Aorta (tissue), 5 donors: ENCODE data around the gene ZBTB1. TPM values are rescaled to one million over a fixed set of nuclear protein-coding genes. Genes with fewer than 3 reads are reported as not detected.

ENCODE experiments used
- ATAC-seq: fragments of 200-7000 bp; cut with Tn5 transposase; one replicate; pipeline ENCODE4 v1.9.1; 2022; ENCODE audit warnings: moderate library complexity; ENCODE audit not compliant: low FRiP score
- DNase-seq, 2 donors: peaks; one replicate each; pipeline ENCODE4 v3.0.0-alpha.2; 2020
- H3K27ac ChIP-seq, 2 donors: one replicate each; pipeline ENCODE4 v1.5.1; 2013; ENCODE audit warnings: low read length in 2 of 2, mild to moderate bottlenecking in 2 of 2, moderate library complexity in 2 of 2, control low read depth in 1 of 2, inconsistent platforms in 1 of 2, low read depth in 1 of 2
- H3K27me3 ChIP-seq, 2 donors: one replicate each; pipeline ENCODE4 v1.6.1; 2013; ENCODE audit warnings: control low read depth in 1 of 2, low read length in 1 of 2, mild to moderate bottlenecking in 1 of 2, moderate library complexity in 1 of 2; ENCODE audit not compliant: insufficient read depth in 2 of 2, control insufficient read depth in 1 of 2
- H3K36me3 ChIP-seq, 2 donors: one replicate each; pipeline ENCODE4 v1.6.1; 2013; ENCODE audit warnings: control low read depth in 1 of 2, low read length in 1 of 2, mild to moderate bottlenecking in 1 of 2; ENCODE audit not compliant: insufficient read depth in 2 of 2, control insufficient read depth in 1 of 2
- H3K4me1 ChIP-seq, 2 donors: one replicate each; pipeline ENCODE4 v1.6.1; 2013; ENCODE audit warnings: low read length in 2 of 2, control low read depth in 1 of 2, mild to moderate bottlenecking in 1 of 2, moderate library complexity in 1 of 2; ENCODE audit not compliant: insufficient read depth in 2 of 2, control insufficient read depth in 1 of 2
- H3K4me3 ChIP-seq, 2 donors: one replicate each; pipeline ENCODE4 v1.5.1; 2013; ENCODE audit warnings: low read length in 2 of 2, control low read depth in 1 of 2, mild to moderate bottlenecking in 1 of 2
- H3K9me3 ChIP-seq: one replicate; pipeline ENCODE4 v1.6.1; 2013; ENCODE audit warnings: mild to moderate bottlenecking, low read length; ENCODE audit not compliant: control insufficient read depth
- WGBS, 2 donors: extraction: QIAGEN DNeasy Blood & Tissue Kit; methylation state at CpG; one replicate each; pipeline ENCODE4 v1.1.7; 2013; 5-methylcytosine and 5-hydroxymethylcytosine counted together
- intact Hi-C, 2 donors: fragments of 100-400 bp; cut with DNase I; formaldehyde crosslinking; loops; one replicate each; pipeline versions ENCODE4 v1.14.2 to v1.15.0; 2022
- polyA plus RNA-seq, 2 donors: library from polyadenylated mRNA; stranded (reverse); fragments of 200-250 nt; gene quantifications; one replicate each; pipeline ENCODE4 v1.2.3, GENCODE V29; 2013
- total RNA-seq, 2 donors: library from RNA; stranded (reverse); fragmentation: NEBNext Ultra II Directional; extraction: Animal tissue kit (Norgen Biotek cat#: 25700); gene quantifications; one replicate each; pipeline ENCODE4 v1.2.1, GENCODE V29; 2021
- donor health status: healthy with polysubstance abuse.
- donor health status: Bipolar disorder and iron deficiency.
- donor health status: DM: no; HTN: no; CAD: no.
- donor health status: DM: no; HTN: no; CAD: no.
- donor health status: DM: yes; HTN: yes; CAD: no.

ZBTB1 gene
- total and polyA plus RNA-seq, 4 donors, result 14.0 to 63.8 (median 27.3) TPM

DNA sequence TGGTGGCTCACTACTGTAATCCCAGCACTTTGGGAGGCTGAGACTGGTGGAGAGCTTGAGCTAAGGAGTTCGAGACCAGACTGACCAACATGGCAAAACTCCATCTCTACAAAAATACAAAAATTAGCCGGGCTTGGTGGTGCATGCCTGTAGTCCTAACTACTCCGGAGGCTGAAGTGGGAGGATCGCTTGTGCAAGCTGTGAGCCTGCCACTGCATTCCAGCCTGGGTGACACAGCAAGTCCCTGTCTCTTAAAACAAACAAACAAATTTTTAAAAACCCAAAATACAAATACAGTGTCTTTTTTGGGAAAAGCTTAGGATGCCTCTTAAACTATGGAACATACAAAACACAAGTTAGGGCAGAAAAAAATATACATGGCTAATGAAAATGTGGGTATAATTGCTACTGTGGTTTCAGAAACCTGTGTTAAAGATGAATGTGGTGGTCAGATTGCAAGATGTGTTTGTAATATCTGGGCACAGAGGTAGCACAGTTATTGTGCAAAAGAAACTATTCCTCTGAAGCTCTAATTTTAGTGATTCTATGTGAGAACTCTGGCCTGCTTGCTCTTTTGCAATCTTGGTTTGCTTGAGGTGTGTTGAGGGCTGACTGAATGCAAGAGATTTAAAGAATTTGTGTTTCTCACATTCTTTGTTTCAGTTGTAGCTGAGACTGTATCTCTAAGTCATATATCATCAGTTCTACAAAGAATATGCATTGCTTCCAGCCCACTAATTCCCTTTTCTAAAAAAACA, 32.1 kb downstream of the ZBTB1 start:
- intact Hi-C loops, result no loop called here
- ATAC-seq (no peak), DNase-seq (no peak)
- H3K36me3 ChIP-seq, result no peaks in the 10 kb centered on the region
- 70 to 75% methylated on average over 4 of the region's 4 CpGs for WGBS, 2 donors
- no peak overlapping the region for H3K4me3 ChIP-seq
- H3K27ac ChIP-seq, result no peak overlapping the region
- H3K27me3 ChIP-seq, result no peaks in the 10 kb centered on the region
- H3K4me1 ChIP-seq, result no peaks in the 10 kb centered on the region
- no peaks in the 10 kb centered on the region for H3K9me3 ChIP-seq

DNA sequence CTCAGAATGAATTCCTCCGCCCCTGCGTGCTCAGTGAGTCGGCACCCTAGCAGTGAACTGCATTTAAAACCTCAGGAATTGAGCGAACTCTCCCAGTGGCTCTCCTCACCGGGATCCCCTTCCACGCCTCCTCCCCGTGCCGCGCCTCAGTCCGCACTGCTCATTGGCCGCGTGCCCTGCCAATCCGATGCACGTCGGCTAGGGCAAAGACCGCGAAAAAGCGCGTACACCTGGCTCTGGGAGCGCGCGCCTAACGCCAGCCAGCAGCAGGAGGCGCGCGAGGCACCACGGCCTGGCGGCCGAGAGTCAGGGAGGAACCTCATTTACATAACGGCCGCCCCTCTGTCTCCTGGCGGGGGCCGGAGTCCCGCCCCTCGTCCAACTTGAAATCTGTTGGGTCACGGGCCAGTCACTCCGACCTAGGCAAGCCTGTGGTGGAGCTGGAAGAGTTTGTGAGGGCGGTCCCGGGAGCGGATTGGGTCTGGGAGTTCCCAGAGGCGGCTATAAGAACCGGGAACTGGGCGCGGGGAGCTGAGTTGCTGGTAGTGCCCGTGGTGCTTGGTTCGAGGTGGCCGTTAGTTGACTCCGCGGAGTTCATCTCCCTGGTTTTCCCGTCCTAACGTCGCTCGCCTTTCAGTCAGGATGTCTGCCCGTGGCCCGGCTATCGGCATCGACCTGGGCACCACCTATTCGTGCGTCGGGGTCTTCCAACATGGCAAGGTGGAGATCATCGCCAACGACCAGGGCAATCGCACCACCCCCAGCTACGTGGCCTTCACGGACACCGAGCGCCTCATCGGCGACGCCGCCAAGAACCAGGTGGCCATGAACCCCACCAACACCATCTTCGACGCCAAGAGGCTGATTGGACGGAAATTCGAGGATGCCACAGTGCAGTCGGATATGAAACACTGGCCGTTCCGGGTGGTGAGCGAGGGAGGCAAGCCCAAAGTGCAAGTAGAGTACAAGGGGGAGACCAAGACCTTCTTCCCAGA, 35.9 kb downstream of the ZBTB1 start, which contains the start of gene HSPA2:
Gene HSPA2, plus strand, starts transcription at position 534 of the 995 bp plus-strand sequence. Its CDS starts 109 bp downstream, at position 643.
- no peaks in the 10 kb centered on the region for H3K9me3 ChIP-seq
- no peaks in the 10 kb centered on the region for H3K27me3 ChIP-seq
- no peaks in the 10 kb centered on the region for H3K36me3 ChIP-seq
- DNase-seq, result peak; percentile 99 to 100
- H3K4me1 ChIP-seq, result no peaks in the 10 kb centered on the region
- H3K27ac ChIP-seq, result peak within 1 kb of the TSS; percentile 68 to 86
- peak within 1 kb of the TSS; percentile 42 to 45 for H3K4me3 ChIP-seq
- WGBS, 2 donors, result 3% methylated on average over 77 to 79 of the region's 79 CpGs
- peak; percentile 98 for ATAC-seq
- intact Hi-C loops, result loop anchor here (2.0 to 10.0 kb wide), 7 partner anchors 26 to 374 kb away; partner anchors contain the start of genes CHURC1 (in 1 of the 2) and ZBTB1 (in 1 of the 2)

DNA sequence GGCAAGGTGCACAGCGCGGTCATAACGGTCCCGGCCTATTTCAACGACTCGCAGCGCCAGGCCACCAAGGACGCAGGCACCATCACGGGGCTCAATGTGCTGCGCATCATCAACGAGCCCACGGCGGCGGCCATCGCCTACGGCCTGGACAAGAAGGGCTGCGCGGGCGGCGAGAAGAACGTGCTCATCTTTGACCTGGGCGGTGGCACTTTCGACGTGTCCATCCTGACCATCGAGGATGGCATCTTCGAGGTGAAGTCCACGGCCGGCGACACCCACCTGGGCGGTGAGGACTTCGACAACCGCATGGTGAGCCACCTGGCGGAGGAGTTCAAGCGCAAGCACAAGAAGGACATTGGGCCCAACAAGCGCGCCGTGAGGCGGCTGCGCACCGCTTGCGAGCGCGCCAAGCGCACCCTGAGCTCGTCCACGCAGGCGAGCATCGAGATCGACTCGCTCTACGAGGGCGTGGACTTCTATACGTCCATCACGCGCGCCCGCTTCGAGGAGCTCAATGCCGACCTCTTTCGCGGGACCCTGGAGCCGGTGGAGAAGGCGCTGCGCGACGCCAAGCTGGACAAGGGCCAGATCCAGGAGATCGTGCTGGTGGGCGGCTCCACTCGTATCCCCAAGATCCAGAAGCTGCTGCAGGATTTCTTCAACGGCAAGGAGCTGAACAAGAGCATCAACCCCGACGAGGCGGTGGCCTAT, 36.8 kb downstream of the ZBTB1 start:
- DNase-seq (peak; percentile 67 to 81), ATAC-seq (no peak)
- 6 to 11% methylated on average over 73 of the region's 73 CpGs for WGBS, 2 donors
- Histone ChIP-seq H3K4me1 (no peaks in the 10 kb centered on the region), H3K9me3 (no peaks in the 10 kb centered on the region), H3K36me3 (no peaks in the 10 kb centered on the region), H3K4me3 (peak overlapping the region; percentile 13 to 15), H3K27me3 (no peaks in the 10 kb centered on the region), H3K27ac (no peak overlapping the region)
- intact Hi-C loops, result loop anchor here (2.0 to 10.0 kb wide), 7 partner anchors 25 to 373 kb away; partner anchors contain the start of genes CHURC1 (in 1 of the 2) and ZBTB1 (in 1 of the 2)

DNA sequence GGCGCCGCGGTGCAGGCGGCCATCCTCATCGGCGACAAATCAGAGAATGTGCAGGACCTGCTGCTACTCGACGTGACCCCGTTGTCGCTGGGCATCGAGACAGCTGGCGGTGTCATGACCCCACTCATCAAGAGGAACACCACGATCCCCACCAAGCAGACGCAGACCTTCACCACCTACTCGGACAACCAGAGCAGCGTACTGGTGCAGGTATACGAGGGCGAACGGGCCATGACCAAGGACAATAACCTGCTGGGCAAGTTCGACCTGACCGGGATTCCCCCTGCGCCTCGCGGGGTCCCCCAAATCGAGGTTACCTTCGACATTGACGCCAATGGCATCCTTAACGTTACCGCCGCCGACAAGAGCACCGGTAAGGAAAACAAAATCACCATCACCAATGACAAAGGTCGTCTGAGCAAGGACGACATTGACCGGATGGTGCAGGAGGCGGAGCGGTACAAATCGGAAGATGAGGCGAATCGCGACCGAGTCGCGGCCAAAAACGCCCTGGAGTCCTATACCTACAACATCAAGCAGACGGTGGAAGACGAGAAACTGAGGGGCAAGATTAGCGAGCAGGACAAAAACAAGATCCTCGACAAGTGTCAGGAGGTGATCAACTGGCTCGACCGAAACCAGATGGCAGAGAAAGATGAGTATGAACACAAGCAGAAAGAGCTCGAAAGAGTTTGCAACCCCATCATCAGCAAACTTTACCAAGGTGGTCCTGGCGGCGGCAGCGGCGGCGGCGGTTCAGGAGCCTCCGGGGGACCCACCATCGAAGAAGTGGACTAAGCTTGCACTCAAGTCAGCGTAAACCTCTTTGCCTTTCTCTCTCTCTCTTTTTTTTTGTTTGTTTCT, 37.6 kb downstream of the ZBTB1 start:
- Histone ChIP-seq H3K4me1 (no peaks in the 10 kb centered on the region), H3K9me3 (no peaks in the 10 kb centered on the region), H3K27ac (no peak overlapping the region), H3K4me3 (peak overlapping the region; percentile 13 to 40), H3K27me3 (no peaks in the 10 kb centered on the region), H3K36me3 (no peaks in the 10 kb centered on the region)
- ATAC-seq, result no peak
- WGBS, 2 donors, result 3% methylated on average over 61 of the region's 61 CpGs
- DNase-seq, result peak in 1 of 2 donors; percentile 50
- intact Hi-C loops, result loop anchor here (2.0 to 10.0 kb wide), 7 partner anchors 25 to 373 kb away; partner anchors contain the start of genes CHURC1 (in 1 of the 2) and ZBTB1 (in 1 of the 2)

DNA sequence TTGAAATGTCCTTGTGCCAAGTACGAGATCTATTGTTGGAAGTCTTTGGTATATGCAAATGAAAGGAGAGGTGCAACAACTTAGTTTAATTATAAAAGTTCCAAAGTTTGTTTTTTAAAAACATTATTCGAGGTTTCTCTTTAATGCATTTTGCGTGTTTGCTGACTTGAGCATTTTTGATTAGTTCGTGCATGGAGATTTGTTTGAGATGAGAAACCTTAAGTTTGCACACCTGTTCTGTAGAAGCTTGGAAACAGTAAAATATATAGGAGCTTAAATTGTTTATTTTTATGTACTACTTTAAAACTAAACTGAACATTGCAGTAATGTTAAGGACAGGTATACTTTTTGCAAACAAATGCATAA, 38.2 kb downstream of the ZBTB1 start:
- no peaks in the 10 kb centered on the region for H3K36me3 ChIP-seq
- ATAC-seq (no peak), DNase-seq (no peak)
- H3K4me1 ChIP-seq, result no peaks in the 10 kb centered on the region
- H3K9me3 ChIP-seq, result no peaks in the 10 kb centered on the region
- intact Hi-C loops, result loop anchor here (5.0 to 10.0 kb wide), 4 partner anchors 36 to 372 kb away; partner anchors contain the start of gene CHURC1 (in 1 of the 2)
- WGBS, 2 donors, result 14 to 19% methylated on average over 4 of the region's 4 CpGs
- peak overlapping the region; percentile 13 to 40 for H3K4me3 ChIP-seq
- no peaks in the 10 kb centered on the region for H3K27me3 ChIP-seq
- no peak overlapping the region for H3K27ac ChIP-seq

DNA sequence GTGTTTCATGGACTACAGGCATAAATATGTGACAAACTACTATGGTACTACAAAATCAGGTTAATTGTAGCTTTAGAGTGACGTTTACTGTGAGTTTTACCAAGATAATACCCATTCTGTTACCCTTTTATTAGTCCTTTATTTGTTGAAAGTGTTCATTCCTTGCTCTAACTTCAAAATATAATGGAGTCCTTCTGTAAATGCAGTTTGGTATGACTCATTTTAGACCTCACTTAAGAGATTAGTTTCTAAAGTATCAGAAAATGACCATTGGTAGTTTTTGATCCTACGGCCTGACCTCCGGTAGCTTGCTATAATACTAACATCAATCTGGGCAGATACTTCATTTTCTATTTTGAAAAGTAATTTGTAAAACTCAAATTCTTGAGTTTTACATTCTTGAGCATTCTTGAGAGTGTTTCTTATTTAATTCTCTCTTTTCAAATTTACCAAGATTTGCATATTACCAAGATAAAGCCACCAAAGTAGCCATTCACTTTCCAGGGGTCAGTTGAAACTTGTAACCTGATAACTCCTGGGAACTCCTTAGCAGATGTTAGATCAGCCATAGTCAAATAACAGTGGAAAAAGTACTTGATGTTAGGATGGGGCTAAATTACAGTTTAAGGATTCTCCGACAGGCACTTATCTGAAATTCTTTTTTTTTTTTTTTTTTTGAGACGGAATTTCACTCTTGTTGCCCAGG, 40.2 kb downstream of the ZBTB1 start:
- no peak overlapping the region for H3K27ac ChIP-seq
- no peaks in the 10 kb centered on the region for H3K36me3 ChIP-seq
- H3K4me3 ChIP-seq, result no peak overlapping the region
- intact Hi-C loops, result loop anchor here (5.0 to 10.0 kb wide), 4 partner anchors 37 to 370 kb away; partner anchors contain the start of gene CHURC1 (in 1 of the 2)
- H3K4me1 ChIP-seq, result no peaks in the 10 kb centered on the region
- 64% methylated on average over 4 to 5 of the region's 5 CpGs for WGBS, 2 donors
- DNase-seq (no peak), ATAC-seq (no peak)
- no peaks in the 10 kb centered on the region for H3K9me3 ChIP-seq
- no peaks in the 10 kb centered on the region for H3K27me3 ChIP-seq

DNA sequence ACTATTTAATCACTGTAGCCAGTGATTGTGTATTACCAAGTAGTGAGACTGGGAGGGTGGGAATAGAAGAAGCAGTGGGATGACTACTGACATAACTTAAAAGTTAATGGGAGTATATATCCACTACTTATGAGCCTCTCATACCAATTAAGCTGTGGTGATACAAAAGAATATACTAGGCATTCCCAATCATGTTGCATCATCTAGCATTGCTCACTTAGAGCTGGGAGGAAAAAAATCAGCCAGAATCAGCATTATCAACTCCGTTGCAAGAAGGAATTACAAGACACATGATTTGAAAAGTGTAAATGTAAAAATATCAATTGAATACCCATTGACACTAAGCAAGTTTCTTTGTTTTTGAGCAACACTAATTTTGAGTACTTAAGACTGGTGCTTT, 44.4 kb downstream of the ZBTB1 start:
- intact Hi-C loops, result loop anchor here in 1 of 2 donors (10.0 kb wide), 2 partner anchors 216 to 366 kb away; partner anchors contain the start of gene CHURC1

More for the DNA sequence above, 44.4 kb downstream of the ZBTB1 start:
- WGBS, 2 donors, result 91 to 100% methylated on average over 1 of the region's 1 CpG
- Histone ChIP-seq H3K4me3 (no peak overlapping the region), H3K4me1 (no peaks in the 10 kb centered on the region), H3K36me3 (no peaks in the 10 kb centered on the region), H3K27me3 (no peaks in the 10 kb centered on the region), H3K9me3 (no peaks in the 10 kb centered on the region), H3K27ac (no peak overlapping the region)
- ATAC-seq (no peak), DNase-seq (no peak)
